Right lobe of liver (tissue), 6 donors: Measurements from ENCODE around the gene ETF1. TPM values are rescaled to one million over a fixed set of nuclear protein-coding genes. Genes with fewer than 3 reads are reported as not detected.

Source experiments
- ATAC-seq, 4 donors: fragments of 200-7000 bp; cut with Tn5 transposase; one replicate each; pipeline ENCODE4 v1.9.1; 2020; ENCODE audit warnings: mild to moderate bottlenecking in 4 of 4, moderate library complexity in 4 of 4
- DNase-seq, 3 donors: peaks; one replicate each; pipeline ENCODE4 v3.0.0-alpha.2; 2020
- H3K27ac ChIP-seq, 3 donors: fragments of 200-600 bp; one replicate each; pipeline ENCODE4 v1.8.0; 2022
- H3K27me3 ChIP-seq, 2 donors: fragments of 200-600 bp; one replicate each; pipeline ENCODE4 v1.8.0; 2022
- H3K36me3 ChIP-seq, 4 donors: fragments of 200-600 bp; sonication (generic) in 1 of 4; one replicate each; pipeline versions ENCODE4 v1.5.1 to v1.8.0; 2017 to 2022; ENCODE audit warnings: control low read depth in 1 of 4
- H3K4me1 ChIP-seq, 4 donors: fragments of 200-600 bp; sonication (generic) in 1 of 4; one replicate each; pipeline versions ENCODE4 v1.5.1 to v1.8.0; 2017 to 2022; ENCODE audit warnings: control low read depth in 1 of 4
- H3K4me3 ChIP-seq, 3 donors: fragments of 200-600 bp; one replicate each; pipeline ENCODE4 v1.8.0; 2022
- H3K9me3 ChIP-seq, 4 donors: fragments of 200-600 bp; sonication (generic) in 1 of 4; one replicate each; pipeline versions ENCODE4 v1.5.1 to v1.8.0; 2017 to 2022; ENCODE audit warnings: control low read depth in 1 of 4
- POLR2A ChIP-seq: fragments of 450-650 bp; IDR thresholded peaks from one replicate; pipeline ENCODE4 v1.6.1; 2017; ENCODE audit warnings: antibody characterized with exemption, mild to moderate bottlenecking
- WGBS: methylation state at CpG from one replicate; pipeline ENCODE4 v1.1.6; 2018; ENCODE audit warnings: low coverage, low lambda C conversion rate; ENCODE audit not compliant: insufficient coverage; ENCODE audit errors: missing lambda C conversion rate; 5-methylcytosine and 5-hydroxymethylcytosine counted together
- intact Hi-C, 2 donors: fragments of 100-400 bp; cut with DNase I; formaldehyde crosslinking; loops; one replicate each; pipeline versions ENCODE4 v1.11.2 to v1.14.1; 2022
- total RNA-seq, 6 experiments: library from RNA; depleted of rRNA in 2 of 6; stranded (reverse); fragments of >200 nt in 2 of 6; fragmentation: NEBNext Ultra II Directional in 3 of 6; extraction: Animal tissue kit (Norgen Biotek cat#: 25700) in 3 of 6; gene quantifications; one replicate each; pipeline versions ENCODE4 v1.1.0 to v1.2.4, GENCODE V29; 2016 to 2023
- TF ChIP-seq, protein P1 (sequence below), 4 donors: fragments of 200-600 bp in 3 of 4; fragments of 450-650 bp in 1 of 4; IDR thresholded peaks; one replicate each; pipeline versions ENCODE4 v1.5.1 to v1.8.0; 2016 to 2022; ENCODE audit warnings: antibody characterized with exemption in 4 of 4, mild to moderate bottlenecking in 2 of 4
- donor health status: DM: no; HTN: yes; CAD: no.
- donor health status: DM: no; HTN: no; CAD: no.
- donor health status: DM: no; HTN: no; CAD: no.
- donor health status: DM: no; HTN: yes; CAD: no.
- donor health status: DM: no; HTN: yes; CAD: no.

ETF1 gene
- total RNA-seq, 6 experiments from 2014 or later, result 29.5 to 52.1 (median 39.4) TPM

DNA sequence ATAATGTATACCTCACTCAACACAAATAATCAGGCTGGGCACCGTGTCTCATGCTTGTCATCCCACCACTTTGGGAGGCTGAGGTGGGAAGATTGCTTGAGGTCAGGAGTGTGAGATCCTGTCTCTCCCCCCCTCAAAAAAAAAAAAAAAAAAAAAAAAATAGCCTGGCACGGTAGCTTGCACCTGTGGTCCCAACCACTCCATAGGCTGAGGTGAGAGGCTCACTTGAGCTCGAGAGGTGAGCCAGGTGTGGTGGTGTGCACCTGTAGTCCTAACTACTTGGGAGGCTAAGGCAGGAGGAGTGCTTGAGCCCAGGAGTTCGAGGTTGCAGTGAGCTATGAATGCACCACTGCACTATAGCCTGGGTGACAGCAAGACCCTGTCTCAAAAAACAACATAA, 9.6 kb upstream of the ETF1 start:
- intact Hi-C loops, result loop anchor here in 1 of 2 donors (10.0 kb wide), 1 partner anchor 108 kb away; no protein-coding TSS in a partner anchor
- Histone ChIP-seq H3K4me1 (peaks cover 0 to 11% (median 0%) of the 10 kb centered on the region in 4 donors), H3K9me3 (no peaks in the 10 kb centered on the region), H3K27ac (no peak overlapping the region), H3K4me3 (no peak overlapping the region), H3K27me3 (no peaks in the 10 kb centered on the region), H3K36me3 (peaks cover 0 to 37% (median 22%) of the 10 kb centered on the region in 4 donors)
- 100% methylated on average over 4 of the region's 4 CpGs for WGBS
- no peak for TF ChIP-seq POLR2A
- TF ChIP-seq, protein P1, sequence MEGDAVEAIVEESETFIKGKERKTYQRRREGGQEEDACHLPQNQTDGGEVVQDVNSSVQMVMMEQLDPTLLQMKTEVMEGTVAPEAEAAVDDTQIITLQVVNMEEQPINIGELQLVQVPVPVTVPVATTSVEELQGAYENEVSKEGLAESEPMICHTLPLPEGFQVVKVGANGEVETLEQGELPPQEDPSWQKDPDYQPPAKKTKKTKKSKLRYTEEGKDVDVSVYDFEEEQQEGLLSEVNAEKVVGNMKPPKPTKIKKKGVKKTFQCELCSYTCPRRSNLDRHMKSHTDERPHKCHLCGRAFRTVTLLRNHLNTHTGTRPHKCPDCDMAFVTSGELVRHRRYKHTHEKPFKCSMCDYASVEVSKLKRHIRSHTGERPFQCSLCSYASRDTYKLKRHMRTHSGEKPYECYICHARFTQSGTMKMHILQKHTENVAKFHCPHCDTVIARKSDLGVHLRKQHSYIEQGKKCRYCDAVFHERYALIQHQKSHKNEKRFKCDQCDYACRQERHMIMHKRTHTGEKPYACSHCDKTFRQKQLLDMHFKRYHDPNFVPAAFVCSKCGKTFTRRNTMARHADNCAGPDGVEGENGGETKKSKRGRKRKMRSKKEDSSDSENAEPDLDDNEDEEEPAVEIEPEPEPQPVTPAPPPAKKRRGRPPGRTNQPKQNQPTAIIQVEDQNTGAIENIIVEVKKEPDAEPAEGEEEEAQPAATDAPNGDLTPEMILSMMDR (IDR thresholded peaks at IDR 0.05), result no peak
- no peak for DNase-seq
- ATAC-seq, result peak in 1 of 4 donors; percentile 28

DNA sequence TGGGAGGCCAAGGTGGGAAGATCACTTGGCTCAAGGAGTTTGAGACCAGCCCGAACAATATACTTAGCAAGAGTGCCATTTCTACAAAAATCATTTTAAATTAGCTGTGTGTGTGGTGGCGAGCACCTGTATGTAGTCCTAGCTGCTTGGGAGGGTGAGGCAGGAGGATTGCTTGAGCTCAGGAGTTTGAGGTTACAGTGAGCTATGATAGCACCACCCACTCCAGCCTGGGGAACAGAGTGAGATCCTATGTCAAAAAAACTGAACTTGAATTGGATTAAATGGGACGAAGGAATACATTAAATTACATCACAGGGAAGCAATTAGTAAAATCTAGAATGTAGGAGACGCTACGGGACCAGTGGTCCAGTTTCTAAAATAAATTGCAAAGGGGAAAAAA, 6.4 kb upstream of the ETF1 start:
- DNase-seq (no peak), ATAC-seq (no peak)
- 94% methylated on average over 5 of the region's 5 CpGs for WGBS
- no peaks in the 10 kb centered on the region for H3K27me3 ChIP-seq
- TF ChIP-seq, protein P1 (IDR thresholded peaks at IDR 0.05), result no peak
- TF ChIP-seq POLR2A, result no peak
- no peaks in the 10 kb centered on the region for H3K9me3 ChIP-seq
- no peak overlapping the region for H3K27ac ChIP-seq
- H3K4me1 ChIP-seq, result peaks cover 0 to 31% (median 3%) of the 10 kb centered on the region in 4 donors
- H3K4me3 ChIP-seq, result no peak overlapping the region
- H3K36me3 ChIP-seq, result peaks cover 0 to 4% (median under 1%) of the 10 kb centered on the region in 4 donors
- intact Hi-C loops, result loop anchor here in 1 of 2 donors (10.0 kb wide), 1 partner anchor 95 kb away; no protein-coding TSS in a partner anchor

DNA sequence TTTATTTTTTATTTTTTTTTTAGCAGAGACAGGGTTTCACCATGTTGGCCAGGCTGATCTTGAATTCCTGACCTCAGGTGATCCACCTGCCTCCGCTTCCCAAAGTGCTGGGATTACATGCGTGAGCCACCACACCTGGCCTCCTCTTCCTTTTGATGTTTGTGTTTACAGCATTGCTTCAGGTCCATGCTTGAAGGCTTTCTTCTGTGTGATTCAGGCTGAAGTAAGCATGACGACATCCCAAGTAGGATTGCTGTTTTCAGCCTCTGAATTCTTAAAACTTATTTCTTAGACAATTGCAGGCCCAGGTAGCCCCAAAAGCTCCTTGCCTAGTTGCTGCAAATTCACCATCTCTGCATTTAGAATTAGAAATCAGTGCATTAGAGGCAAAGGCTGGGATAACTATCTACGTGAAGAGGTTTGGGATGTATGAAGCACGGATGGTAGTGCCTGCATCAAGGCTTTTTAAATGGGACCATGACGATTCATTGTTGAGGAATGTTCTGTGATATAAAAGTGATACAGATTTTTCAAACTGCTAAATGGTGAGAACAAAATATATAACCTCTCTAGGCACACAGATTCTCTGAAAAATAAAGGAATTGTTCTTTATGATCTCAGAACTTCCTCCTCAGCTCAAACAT, 3.0 kb upstream of the ETF1 start:
- no peaks in the 10 kb centered on the region for H3K9me3 ChIP-seq
- no peaks in the 10 kb centered on the region for H3K36me3 ChIP-seq
- H3K4me1 ChIP-seq, result peaks cover 0 to 30% (median 6%) of the 10 kb centered on the region in 4 donors
- no peak overlapping the region for H3K4me3 ChIP-seq
- no peak for TF ChIP-seq POLR2A
- TF ChIP-seq, protein P1 (IDR thresholded peaks at IDR 0.05), result no peak
- no peaks in the 10 kb centered on the region for H3K27me3 ChIP-seq
- H3K27ac ChIP-seq, result no peak overlapping the region
- no peak for DNase-seq
- ATAC-seq, result no peak
- WGBS, result 79% methylated on average over 6 of the region's 6 CpGs
- intact Hi-C loops, result loop anchor here in 1 of 2 donors (10.0 kb wide), 1 partner anchor 91 kb away; no protein-coding TSS in a partner anchor

DNA sequence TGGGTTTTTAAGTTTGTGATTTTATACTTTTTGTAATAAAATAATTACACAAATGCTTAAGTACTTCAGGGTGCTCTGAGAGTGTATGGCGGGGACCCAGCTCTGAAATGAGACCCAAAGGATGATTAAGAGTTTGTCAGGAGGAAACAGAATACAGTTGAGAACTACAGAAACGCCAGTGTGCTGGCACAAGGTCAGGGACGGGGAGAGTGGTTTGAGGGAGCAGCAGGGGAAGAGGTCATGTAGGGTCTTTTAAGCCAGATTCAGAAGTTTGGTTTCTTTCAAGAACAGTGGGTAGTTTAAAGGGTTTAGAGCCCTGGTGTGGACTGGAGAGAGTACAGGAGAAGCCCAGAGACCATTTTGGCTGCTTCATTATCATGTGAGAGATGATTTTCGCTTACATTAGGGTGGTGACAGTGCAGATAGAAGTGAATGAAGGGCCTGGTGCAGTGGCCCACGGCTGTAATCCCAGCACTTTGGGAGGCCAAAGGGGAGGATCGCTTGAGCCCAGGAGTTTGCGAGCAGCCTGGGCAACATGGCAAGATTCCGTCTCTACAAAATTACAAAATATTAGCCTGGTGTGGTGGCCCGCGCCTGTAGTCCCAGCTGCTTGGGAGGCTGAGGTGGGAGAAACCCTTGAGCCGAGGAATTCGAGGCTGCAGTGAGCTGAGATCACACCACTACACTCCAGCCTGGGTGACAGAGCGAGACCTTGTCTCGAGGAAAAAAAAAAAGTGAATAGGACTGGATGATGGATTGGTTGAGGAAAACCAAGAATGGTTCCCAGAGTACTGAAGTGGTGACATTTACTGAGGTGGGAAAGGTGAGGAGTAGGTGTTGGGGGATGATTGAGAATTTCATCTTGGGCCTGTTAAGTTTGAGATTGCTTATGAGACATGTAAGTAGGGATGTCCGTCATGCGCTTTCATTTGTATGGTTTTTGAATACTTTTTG, 1.4 kb upstream of the ETF1 start:
- TF ChIP-seq, protein P1 (IDR thresholded peaks at IDR 0.05), result no peak
- TF ChIP-seq POLR2A, result no peak
- Histone ChIP-seq H3K27me3 (no peaks in the 10 kb centered on the region), H3K36me3 (no peaks in the 10 kb centered on the region), H3K4me1 (peaks cover 0 to 33% (median 10%) of the 10 kb centered on the region in 4 donors), H3K4me3 (peak overlapping the region; percentile 60 to 98 (median 97)), H3K27ac (peak overlapping the region; percentile 94 to 99 (median 97)), H3K9me3 (no peaks in the 10 kb centered on the region)
- DNase-seq (peak in 1 of 3 donors; percentile 31), ATAC-seq (no peak)
- intact Hi-C loops, result loop anchor here in 1 of 2 donors (10.0 kb wide), 1 partner anchor 90 kb away; no protein-coding TSS in a partner anchor
- WGBS, result 38% methylated on average over 16 of the region's 16 CpGs
